Stimulated activated CD4-positive, alpha-beta T cell treated with anti-CD3 and anti-CD28 coated beads, TNF-alpha, amount 100 ng/mL, for 24 hours (primary cell): ENCODE measurements around the gene ASPSCR1.
"Not testable (repeated sequence)": the region's sequence is repeated elsewhere in the genome, so short reads cannot be mapped to it uniquely, and the experiment has no call there.

ENCODE experiments used
- DNase-seq, 3 experiments: peaks; one replicate each; pipeline ENCODE4 v3.0.0-alpha.2; 2020; ENCODE audit warnings: low read depth in 3 of 3

Gene ASPSCR1

GRCh38 chr17:82023447-82024241 is 46.2 kb downstream of the ASPSCR1 start:
- no peak for DNase-seq

GRCh38 chr17:82024859-82025258 is 47.4 kb downstream of the ASPSCR1 start:
- no peak for DNase-seq

- no peak for DNase-seq
Observed at GRCh38 chr17:82025401-82026107, 48.1 kb downstream of the ASPSCR1 start.

- DNase-seq = no peak
Observed at GRCh38 chr17:82028246-82028645, 50.8 kb downstream of the ASPSCR1 start.

GRCh38 chr17:82028966-82029365 is 51.5 kb downstream of the ASPSCR1 start:
- no peak for DNase-seq

GRCh38 chr17:82029391-82029790 is 52.0 kb downstream of the ASPSCR1 start:
- no peak for DNase-seq

GRCh38 chr17:82029990-82030469 is 52.6 kb downstream of the ASPSCR1 start:
- DNase-seq = no peak

- peak; percentile 61 to 83 (median 70) for DNase-seq
Observed at GRCh38 chr17:82030470-82031302, 53.3 kb downstream of the ASPSCR1 start.

- DNase-seq = no peak
Observed at GRCh38 chr17:82031303-82031884, 54.0 kb downstream of the ASPSCR1 start, which contains the start of gene RAC3. Gene RAC3 (plus strand): TSS chr17:82031678. CDS start chr17:82031762, 84 bp downstream.

GRCh38 chr17:82031885-82032627 is 54.6 kb downstream of the ASPSCR1 start:
- DNase-seq = peak in 1 of 3 experiments; percentile 62

- no peak for DNase-seq
Observed at GRCh38 chr17:82033359-82034085, 56.1 kb downstream of the ASPSCR1 start.

- no peak for DNase-seq
Observed at GRCh38 chr17:82034371-82035011, 57.1 kb downstream of the ASPSCR1 start.

GRCh38 chr17:82035488-82035887 is 58.1 kb downstream of the ASPSCR1 start:
- DNase-seq = no peak

GRCh38 chr17:82035956-82036633 is 58.7 kb downstream of the ASPSCR1 start:
- no peak for DNase-seq

GRCh38 chr17:82036634-82037091 is 59.2 kb downstream of the ASPSCR1 start:
- no peak for DNase-seq

- DNase-seq = peak; percentile 86 to 97 (median 89)
Observed at GRCh38 chr17:82037092-82037888, 59.9 kb downstream of the ASPSCR1 start, which contains the start of gene DCXR. Gene DCXR (minus strand): TSS chr17:82037697. CDS start chr17:82037682, 15 bp downstream.

GRCh38 chr17:82037889-82038195 is 60.4 kb downstream of the ASPSCR1 start:
- no peak for DNase-seq

GRCh38 chr17:82038796-82039409 is 61.5 kb downstream of the ASPSCR1 start:
- not testable (repeated sequence) for DNase-seq
